IMR-90 (cell line): ENCODE measurements around the gene RAB8B.

Experiments
- BHLHE40 ChIP-seq: fragments of 150-350 bp; IDR thresholded peaks from 2 replicates; pipeline ENCODE4 v1.6.1; 2016; ENCODE audit warnings: mild to moderate bottlenecking, low read depth, low read length
- CTCF ChIP-seq: conservative IDR thresholded peaks from 2 replicates; pipeline ENCODE4 v1.5.1; 2012; ENCODE audit warnings: mild to moderate bottlenecking, low read depth, low read length, improper control_type of control experiment
- FOS ChIP-seq: fragments of 150-350 bp; IDR thresholded peaks from 2 replicates; pipeline ENCODE4 v1.6.1; 2016; ENCODE audit warnings: low read depth, low read length
- MAFK ChIP-seq: IDR thresholded peaks from 2 replicates; pipeline ENCODE4 v1.6.1; 2012; ENCODE audit warnings: low read depth, low read length, improper control_type of control experiment
- MAZ ChIP-seq: IDR thresholded peaks from 2 replicates; pipeline ENCODE4 v1.6.1; 2012; ENCODE audit warnings: low read depth, mild to moderate bottlenecking, low read length, improper control_type of control experiment, moderate library complexity, borderline replicate concordance
- MXI1 ChIP-seq: IDR thresholded peaks from 2 replicates; pipeline ENCODE4 v1.6.1; 2012; ENCODE audit warnings: low read depth, mild to moderate bottlenecking, low read length, moderate library complexity, borderline replicate concordance
- POLR2A ChIP-seq: IDR thresholded peaks from 2 replicates; pipeline ENCODE4 v1.6.1; 2012; ENCODE audit warnings: mild to moderate bottlenecking, low read depth, low read length
- RAD21 ChIP-seq: IDR thresholded peaks from 2 replicates; pipeline ENCODE4 v1.6.1; 2012; ENCODE audit warnings: low read length, improper control_type of control experiment
- RFX5 ChIP-seq: IDR thresholded peaks from 2 replicates; pipeline ENCODE4 v1.8.0; 2012; ENCODE audit warnings: low read depth, mild to moderate bottlenecking, low read length, moderate library complexity
- SMC3 ChIP-seq: fragments of 150-350 bp; IDR thresholded peaks from 2 replicates; pipeline ENCODE4 v1.6.1; 2016; ENCODE audit warnings: low read depth, mild to moderate bottlenecking, antibody characterized with exemption, low read length, moderate library complexity
- USF2 ChIP-seq: fragments of 150-350 bp; IDR thresholded peaks from 2 replicates; pipeline ENCODE4 v1.6.1; 2017; ENCODE audit warnings: mild to moderate bottlenecking, antibody characterized with exemption, low read length, low read depth

DNA sequence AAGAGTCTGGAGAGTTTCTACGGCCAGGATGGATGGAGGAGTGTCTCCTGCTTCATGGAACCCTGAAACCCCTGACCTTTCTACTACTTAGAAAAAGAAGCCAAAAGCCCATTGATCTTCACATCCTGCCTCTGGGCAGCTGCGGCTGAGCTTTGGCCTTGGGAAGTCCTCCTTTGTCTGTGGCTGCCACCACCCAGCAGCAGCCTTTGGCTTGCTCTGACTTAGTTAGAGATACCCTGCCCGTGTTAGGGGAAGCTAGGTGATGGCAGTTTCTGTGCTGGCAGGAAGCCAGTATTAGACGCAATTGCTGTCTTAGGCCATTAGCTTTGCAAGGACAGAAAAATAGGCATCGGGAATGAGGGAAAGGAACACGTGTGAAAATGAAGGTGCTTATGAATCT, 106.8 kb downstream of the RAB8B start:
- TF ChIP-seq CTCF (no peak), BHLHE40 (no peak), POLR2A (no peak), RFX5 (no peak), USF2 (no peak), MXI1 (no peak), MAZ (no peak), FOS (no peak), SMC3 (no peak), RAD21 (no peak), MAFK (no peak)
